ENCODE measurements around the gene GPR55.

GPR55 gene

GRCh38 chr2:230934231-230935129 is 9.4 kb upstream of the GPR55 start:
- DNase-seq (ENCODE audit: low spot score), result no peak

- no peak for DNase-seq (ENCODE audit: low spot score)
These were observed 8.6 kb upstream of the GPR55 start for GRCh38 chr2:230933521-230934180.

DNA sequence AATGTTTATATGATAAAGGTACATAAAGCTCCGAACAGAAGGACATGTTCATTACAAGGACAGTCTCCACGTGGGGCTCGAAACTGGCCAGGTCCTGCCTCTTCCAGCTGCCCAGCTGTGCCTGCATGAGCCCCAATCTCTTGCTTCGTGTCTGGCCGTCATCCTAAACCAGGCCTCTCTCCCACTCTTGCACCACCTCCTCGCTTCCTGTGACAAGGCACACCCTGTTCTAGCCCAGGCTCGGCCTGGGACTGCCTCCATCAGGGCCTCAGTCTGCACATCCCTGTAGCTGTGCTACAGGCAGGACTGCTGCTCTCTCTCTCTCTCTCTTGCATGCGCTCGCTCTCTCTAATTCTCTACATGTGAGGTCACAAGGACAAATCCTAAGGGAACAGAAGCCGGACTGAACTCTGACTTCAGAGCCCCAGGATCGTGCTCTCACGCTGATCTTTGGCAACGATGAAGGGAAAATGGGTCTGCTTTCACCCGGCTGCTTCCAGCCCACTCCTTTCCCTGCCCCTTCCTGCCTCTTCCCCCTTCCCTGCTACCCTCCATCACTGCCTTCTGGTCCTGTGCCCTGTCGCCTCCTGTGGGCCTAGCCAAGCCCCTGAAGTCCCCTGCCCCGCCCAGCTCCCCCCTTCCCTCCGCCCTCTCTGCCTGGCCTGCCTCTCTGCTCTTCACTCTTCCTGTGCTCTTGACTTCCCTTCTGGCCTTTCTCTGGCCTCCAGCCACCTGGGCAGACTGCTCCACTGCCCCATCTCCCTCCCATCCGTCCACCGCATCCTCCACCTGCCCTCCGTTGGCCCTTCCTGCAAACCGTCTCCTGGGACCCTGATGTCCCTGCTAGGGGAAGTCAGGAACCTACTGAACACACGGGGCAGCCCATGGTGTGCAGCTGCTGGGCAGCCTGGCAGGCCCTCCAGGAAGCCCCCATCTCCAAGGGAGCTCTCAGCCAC is 7.8 kb upstream of the GPR55 start:
- no peak for DNase-seq (ENCODE audit: low spot score)

DNA sequence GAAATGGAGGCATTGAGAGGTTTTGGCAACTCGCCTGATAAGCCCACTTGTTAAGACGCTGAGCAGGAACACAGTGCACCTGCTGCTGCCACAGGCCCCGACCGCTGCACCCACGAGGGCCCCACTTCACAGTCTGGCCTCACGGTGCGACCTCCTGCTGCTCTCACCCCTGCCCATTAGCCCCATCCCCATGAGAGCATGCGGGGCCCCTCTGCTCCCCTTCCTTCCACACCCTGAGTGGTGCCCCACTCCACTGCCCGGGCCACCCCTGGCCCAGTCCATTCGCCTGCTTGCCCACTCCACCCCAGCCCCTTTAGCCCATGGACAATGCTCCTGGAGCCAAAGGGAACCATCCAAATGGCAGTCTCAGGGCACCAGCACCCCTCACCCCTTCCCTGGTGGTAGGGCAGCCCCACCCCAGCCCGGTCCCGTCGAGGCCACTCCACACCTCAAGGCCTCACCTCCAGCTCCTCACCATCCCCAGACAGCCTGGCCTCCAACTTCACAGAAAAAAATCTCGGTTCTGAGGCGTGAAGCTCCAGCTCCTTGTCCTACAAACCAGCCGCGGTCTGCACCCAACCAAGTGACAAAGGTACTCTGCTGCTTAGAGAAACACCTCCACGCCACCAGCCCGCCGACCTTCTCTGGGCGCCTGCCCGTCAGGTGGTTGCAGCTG is 6.7 kb upstream of the GPR55 start:
- no peak for DNase-seq (ENCODE audit: low spot score)

- DNase-seq (ENCODE audit: low spot score), result no peak
These were observed 6.0 kb upstream of the GPR55 start for GRCh38 chr2:230930928-230931555.

GRCh38 chr2:230930149-230930780 is 5.2 kb upstream of the GPR55 start:
- no peak for DNase-seq (ENCODE audit: low spot score)

DNA sequence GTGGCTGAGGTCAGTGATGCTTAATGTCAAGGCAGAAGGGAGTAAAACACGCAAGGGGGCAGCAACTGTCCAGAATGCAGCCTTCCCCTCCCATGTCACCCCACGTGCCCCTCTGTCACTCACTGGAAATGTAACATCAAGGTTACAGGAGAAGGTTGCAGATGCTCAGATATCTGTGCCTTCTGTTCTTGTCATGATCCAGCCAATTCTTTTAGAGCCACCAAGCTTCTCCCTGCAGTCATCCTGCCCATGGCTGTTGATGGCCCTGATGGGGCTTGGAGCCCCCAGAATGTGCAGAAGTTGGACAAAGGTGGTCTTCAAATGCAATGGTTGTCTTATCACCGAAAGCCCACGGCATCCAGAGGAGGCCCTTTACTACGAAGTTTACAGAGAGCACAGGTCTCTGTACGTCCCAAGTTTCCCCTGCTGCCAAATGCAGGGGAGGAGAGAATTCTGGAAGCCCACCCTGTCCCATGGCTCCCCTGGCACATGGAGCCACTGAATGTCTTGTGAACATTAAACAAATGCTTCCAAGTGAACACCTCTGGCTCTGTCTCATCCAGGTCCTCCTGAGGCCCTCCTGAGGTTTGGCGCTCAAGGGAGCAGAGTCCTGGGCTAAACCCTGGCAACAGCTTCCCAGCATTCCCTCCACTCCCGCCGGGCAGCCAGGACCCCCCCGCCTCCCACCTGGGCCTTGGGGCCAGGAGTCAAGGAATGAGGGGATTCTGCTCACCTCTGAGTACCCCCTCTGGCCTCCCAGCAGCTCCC is 4.5 kb upstream of the GPR55 start:
- no peak for DNase-seq (ENCODE audit: low spot score)

GRCh38 chr2:230928701-230929380 is 3.8 kb upstream of the GPR55 start:
- DNase-seq (ENCODE audit: low spot score), result no peak

DNA sequence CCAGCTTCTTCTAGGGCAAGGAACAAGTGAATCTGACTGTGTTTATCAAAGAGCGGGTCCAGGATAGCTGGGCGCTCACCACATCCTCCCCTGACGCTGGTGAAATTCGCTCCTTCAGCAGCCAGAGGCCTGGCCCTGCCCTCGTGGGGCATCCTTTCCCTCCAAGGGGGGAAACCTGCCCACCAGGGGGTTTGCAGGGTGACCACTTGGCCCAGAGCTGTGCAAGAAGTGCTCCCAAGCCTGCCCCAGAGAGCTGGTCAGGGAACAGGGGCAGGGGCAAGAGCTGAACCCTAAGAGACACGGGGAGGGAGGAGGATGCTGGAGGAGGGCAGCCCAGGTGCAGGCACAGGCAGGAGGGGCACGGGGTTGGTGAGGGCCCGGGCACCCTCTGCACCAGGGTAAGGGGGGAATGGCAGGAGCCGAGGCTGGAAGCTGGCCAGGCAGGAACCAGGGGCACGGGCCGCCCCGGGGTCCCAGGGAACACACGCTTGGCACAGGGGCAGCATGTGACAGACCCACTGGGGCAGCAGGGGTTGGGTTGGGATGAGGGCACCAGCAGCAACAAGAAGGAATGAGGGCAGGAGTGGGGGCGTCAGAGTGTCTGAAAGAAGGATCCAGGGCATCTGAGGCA is 2.8 kb upstream of the GPR55 start:
- DNase-seq (ENCODE audit: low spot score), result no peak

GRCh38 chr2:230925879-230926765 is 1.1 kb upstream of the GPR55 start:
- no peak for DNase-seq (ENCODE audit: low spot score)

- DNase-seq (ENCODE audit: low spot score), result no peak
These were observed 419 bp upstream of the GPR55 start for GRCh38 chr2:230925443-230925878.

DNA sequence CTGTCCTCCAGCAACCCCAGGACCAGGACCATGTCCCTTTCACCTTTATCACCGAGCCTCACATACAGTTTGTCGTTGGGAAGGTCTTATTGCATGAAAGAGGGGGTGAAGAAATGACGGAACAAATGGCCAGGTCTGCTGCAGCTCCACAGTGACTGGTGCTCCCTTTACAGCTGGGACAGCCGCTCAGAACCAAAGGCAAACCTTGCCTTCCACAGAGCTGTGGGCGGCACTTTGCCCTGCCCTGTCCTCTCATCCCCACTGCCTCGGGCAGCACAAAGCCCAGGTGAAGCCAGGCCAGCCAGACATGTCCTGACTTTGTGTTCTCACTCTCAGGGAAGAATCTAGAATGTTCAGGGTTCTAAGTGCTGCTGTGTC is 961 bp downstream of the GPR55 start:
- DNase-seq (ENCODE audit: low spot score), result no peak

DNA sequence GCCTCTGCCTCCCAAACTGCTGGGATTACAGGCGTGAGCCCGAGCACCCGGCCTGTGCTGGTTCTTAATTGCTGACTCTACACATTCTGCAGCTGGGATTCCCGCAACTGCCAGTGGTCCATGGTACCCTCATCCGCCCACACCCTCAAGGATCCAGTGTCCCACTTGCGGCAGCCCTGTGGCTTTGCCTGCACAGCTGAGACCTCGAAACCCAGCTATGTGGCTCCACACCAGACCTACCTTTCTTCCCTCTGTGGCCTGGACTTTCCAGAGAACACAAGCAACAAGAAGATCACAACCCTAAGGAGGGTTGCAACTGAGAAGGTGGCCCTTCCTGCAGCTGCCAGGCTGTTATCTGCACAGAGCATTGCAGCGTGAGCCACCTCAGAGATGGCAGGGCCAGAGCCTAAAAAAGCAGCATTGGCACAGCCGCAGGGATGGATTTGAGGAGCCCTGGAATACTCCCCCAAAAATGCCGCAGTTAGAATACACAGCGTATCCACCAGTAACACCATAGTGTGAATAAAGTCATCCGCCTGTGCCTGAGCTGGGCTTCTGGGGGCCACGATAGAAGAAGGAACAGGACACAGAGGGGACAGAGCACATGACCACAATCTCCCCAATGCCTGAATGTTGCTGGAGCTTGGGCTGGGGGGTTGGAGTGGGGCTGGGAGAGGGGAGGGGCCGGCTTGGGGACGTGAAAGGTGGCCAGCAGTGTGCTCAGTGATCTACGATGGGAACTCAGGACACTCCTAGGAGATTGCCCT is 1.9 kb downstream of the GPR55 start:
- DNase-seq (ENCODE audit: low spot score), result no peak

- DNase-seq (ENCODE audit: low spot score), result no peak
These were observed 3.0 kb downstream of the GPR55 start for GRCh38 chr2:230921806-230922595.

DNA sequence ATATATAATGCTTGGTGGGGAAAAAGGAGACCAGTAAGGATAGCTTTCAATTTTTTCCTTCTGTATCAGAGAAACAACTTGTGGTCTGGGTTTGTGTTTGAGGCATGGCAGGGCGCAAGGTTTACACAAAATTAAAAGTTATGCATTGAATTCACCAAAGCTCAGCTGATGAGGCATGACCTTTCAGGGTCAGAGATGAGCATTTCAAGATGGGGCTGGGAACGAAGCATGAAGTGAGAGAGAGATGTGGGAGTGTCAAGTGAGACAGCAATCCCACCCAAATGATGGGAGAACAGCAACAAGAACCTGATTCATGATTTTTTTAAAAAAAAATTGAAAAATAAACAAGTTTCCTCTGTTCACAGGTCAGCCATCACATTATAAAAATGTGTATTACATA is 4.9 kb downstream of the GPR55 start:
- DNase-seq (ENCODE audit: low spot score), result no peak

DNA sequence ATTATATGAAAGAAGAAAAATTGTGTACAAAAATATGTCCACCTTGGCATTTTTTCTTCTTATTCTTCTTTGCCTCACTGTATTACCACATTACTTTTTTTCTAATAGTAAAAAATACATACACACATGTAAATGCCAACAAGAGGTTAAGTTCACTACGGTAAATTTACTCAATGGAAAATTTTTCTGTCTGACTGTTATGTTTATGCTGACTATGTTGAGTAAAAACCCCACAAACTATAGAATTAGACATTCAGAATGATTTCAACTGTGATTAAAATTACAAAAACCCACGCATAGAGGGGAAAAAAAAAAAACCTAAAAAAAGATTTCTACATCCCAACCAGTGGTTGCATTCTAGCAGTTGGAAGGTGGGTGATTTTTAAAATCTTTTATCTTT is 5.4 kb downstream of the GPR55 start:
- DNase-seq (ENCODE audit: low spot score), result no peak

All from pons (tissue), 1 donor.